CD4-positive, alpha-beta T cell (primary cell): Measurements from ENCODE around the gene POR. TPM values are rescaled to one million over a fixed set of nuclear protein-coding genes. Genes with fewer than 3 reads are reported as not detected.
"Not testable (repeated sequence)": the region's sequence is repeated elsewhere in the genome, so short reads cannot be mapped to it uniquely, and the experiment has no call there.

ENCODE experiments used
- ATAC-seq: fragments of 200-7000 bp; cut with Tn5 transposase; one replicate; pipeline ENCODE4 v1.10.0; 2022; ENCODE audit warnings: mild to moderate bottlenecking; ENCODE audit not compliant: poor library complexity
- CTCF ChIA-PET: fragments of 350-600 bp; sonication (Branson Sonifier 250); formaldehyde crosslinking; loops from one replicate; lab custom pipeline; 2021; ENCODE audit warnings: antibody characterized with exemption, inconsistent platforms; lab: Charles Lee
- POLR2A ChIA-PET: fragments of 350-600 bp; sonication (Branson Sonifier 250); formaldehyde crosslinking; loops from one replicate; lab custom pipeline; 2021; ENCODE audit warnings: antibody characterized with exemption, inconsistent platforms; lab: Charles Lee
- DNase-seq, 14 experiments: peaks; one replicate each; pipeline ENCODE4 v3.0.0-alpha.2; 2013 to 2020; ENCODE audit warnings: mixed read lengths in 2 of 14
- H3K27ac ChIP-seq, 2 donors: one replicate each; pipeline versions ENCODE4 v1.5.1 to v1.7.0; 2013; ENCODE audit warnings: low read length in 2 of 2, low read depth in 1 of 2, mild to moderate bottlenecking in 1 of 2
- H3K27me3 ChIP-seq, 2 experiments: 1 replicate in 1 of 2; 2 replicates in 1 of 2; pipeline versions ENCODE4 v1.6.1 to v1.7.0; 2013; ENCODE audit warnings: low read length in 2 of 2, control low read depth in 1 of 2, mild to moderate bottlenecking in 1 of 2, moderate library complexity in 1 of 2; ENCODE audit not compliant: insufficient read depth in 2 of 2, control insufficient read depth in 1 of 2
- H3K36me3 ChIP-seq: one replicate; pipeline ENCODE4 v1.6.1; 2013; ENCODE audit warnings: low read length, control low read depth; ENCODE audit not compliant: insufficient read depth
- H3K4me1 ChIP-seq: one replicate; pipeline ENCODE4 v1.6.1; 2013; ENCODE audit warnings: low read length, control low read depth; ENCODE audit not compliant: insufficient read depth
- H3K4me3 ChIP-seq: one replicate; pipeline ENCODE4 v1.5.1; 2013; ENCODE audit warnings: mild to moderate bottlenecking, low read length, moderate library complexity
- H3K9me3 ChIP-seq, 2 experiments: 1 replicate in 1 of 2; 2 replicates in 1 of 2; pipeline versions ENCODE4 v1.6.1 to v1.7.0; 2013; ENCODE audit warnings: low read length in 2 of 2, mild to moderate bottlenecking in 2 of 2, control low read depth in 1 of 2, moderate library complexity in 1 of 2; ENCODE audit not compliant: control insufficient read depth in 1 of 2, insufficient read depth in 1 of 2
- H3K27ac Mint-ChIP-seq: one replicate; pipeline ENCODE4 v1.8.0; 2020; ENCODE audit warnings: mixed read lengths
- H3K27me3 Mint-ChIP-seq: one replicate; pipeline ENCODE4 v1.8.0; 2021; ENCODE audit warnings: mixed read lengths
- H3K36me3 Mint-ChIP-seq: one replicate; pipeline ENCODE4 v1.8.0; 2021; ENCODE audit warnings: low read depth, mixed read lengths
- H3K4me1 Mint-ChIP-seq: one replicate; pipeline ENCODE4 v1.8.0; 2021; ENCODE audit warnings: low read depth, mixed read lengths
- H3K4me3 Mint-ChIP-seq: one replicate; pipeline ENCODE4 v1.8.0; 2020; ENCODE audit warnings: mild to moderate bottlenecking, mixed read lengths
- H3K9me3 Mint-ChIP-seq: one replicate; pipeline ENCODE4 v1.8.0; 2020; ENCODE audit warnings: mixed read lengths
- CTCF ChIP-seq: fragments of 200-600 bp; IDR thresholded peaks from one replicate; pipeline ENCODE4 v1.8.0; 2022; ENCODE audit warnings: antibody characterized with exemption, mild to moderate bottlenecking
- intact Hi-C, 2 experiments: fragments of 100-400 bp; cut with DNase I in 1 of 2; cut with micrococcal nuclease in 1 of 2; formaldehyde crosslinking; loops; one replicate each; pipeline versions ENCODE4 v1.15.1 to v1.9.0; 2023 to 2025; cut with DNase I, micrococcal nuclease
- total RNA-seq, 174 experiments: library from RNA in 2 of 174; stranded (reverse) in 2 of 174; gene quantifications; one replicate each; pipeline ENCODE4 v1.2.3 and lab custom pipeline; 2021 to 2026

Gene POR
- total RNA-seq, 2 experiments from 2014 or later, result 44.2 to 54.8 TPM

- Histone ChIP-seq H3K36me3 (no peaks in the 10 kb centered on the region), H3K9me3 (no peaks in the 10 kb centered on the region), H3K4me3 (no peak overlapping the region), H3K4me1 (peaks cover 10% of the 10 kb centered on the region), H3K27me3 (no peaks in the 10 kb centered on the region), H3K27ac (no peak overlapping the region)
- ATAC-seq, result no peak
- intact Hi-C loops, result loop anchor here in 1 of 2 experiments (10.0 kb wide), 1 partner anchor 485 kb away; no protein-coding TSS in a partner anchor
- Mint-ChIP-seq H3K9me3 (no peaks in the 10 kb centered on the region), H3K27ac (no peak overlapping the region), H3K4me3 (no peak overlapping the region), H3K4me1 (peaks cover 17% of the 10 kb centered on the region), H3K36me3 (peaks cover 4% of the 10 kb centered on the region), H3K27me3 (no peaks in the 10 kb centered on the region)
- no peak for TF ChIP-seq CTCF
- ChIA-PET CTCF (no interaction called here), POLR2A (no interaction called here)
- DNase-seq, result no peak
These were observed 5.3 kb upstream of the POR start for GRCh38 chr7:75909521-75910132.

DNA sequence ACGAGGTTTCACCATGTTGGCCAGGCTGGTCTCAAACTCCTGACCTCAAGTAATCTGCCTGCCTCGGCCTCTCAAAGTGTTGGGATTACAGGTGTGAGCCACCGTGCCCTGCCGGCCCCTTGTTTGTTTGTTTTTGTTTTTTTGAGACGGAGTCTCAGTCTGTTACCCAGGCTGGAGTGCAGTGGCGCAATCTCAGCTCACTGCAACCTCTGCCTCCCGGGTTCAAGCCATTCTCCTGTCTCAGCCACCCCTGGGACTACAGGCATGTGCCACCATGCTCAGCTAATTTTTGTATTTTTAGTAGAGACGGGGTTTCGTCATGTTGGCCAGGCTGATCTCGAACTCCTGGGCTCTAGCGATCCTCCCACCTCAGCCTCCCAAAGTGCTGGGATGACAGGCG, 3.8 kb upstream of the POR start:
- ATAC-seq, H3K27ac ChIP-seq, DNase-seq, H3K27me3 ChIP-seq, H3K4me3 ChIP-seq, H3K36me3 ChIP-seq, H3K4me3 Mint-ChIP-seq, POLR2A ChIA-PET, H3K27me3 Mint-ChIP-seq, H3K27ac Mint-ChIP-seq, H3K9me3 Mint-ChIP-seq, CTCF ChIA-PET, H3K9me3 ChIP-seq: not testable (repeated sequence)
- peaks cover 11% of the 10 kb centered on the region for H3K36me3 Mint-ChIP-seq
- peaks cover 25% of the 10 kb centered on the region for H3K4me1 Mint-ChIP-seq
- intact Hi-C loops, result loop anchor here in 1 of 2 experiments (10.0 kb wide), 1 partner anchor 484 kb away; no protein-coding TSS in a partner anchor
- H3K4me1 ChIP-seq, result peaks cover 21% of the 10 kb centered on the region

DNA sequence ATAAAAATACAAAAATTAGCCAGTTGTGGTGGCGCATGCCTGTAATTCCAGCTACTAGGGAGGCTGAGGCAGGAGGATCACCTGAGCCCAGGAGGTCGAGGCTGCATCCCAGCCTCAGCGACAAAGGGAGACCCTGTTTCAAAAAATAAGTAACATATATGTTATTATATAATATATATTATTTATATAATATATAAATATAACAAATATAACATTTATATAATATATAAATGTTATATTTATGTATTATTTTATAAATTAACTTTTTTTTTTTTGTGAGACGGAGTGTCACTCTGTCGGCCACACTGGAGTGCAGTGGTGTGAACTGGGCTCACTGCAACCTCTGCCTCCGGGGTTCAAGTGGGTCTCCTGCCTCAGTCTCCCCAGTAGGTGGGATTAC, 1.5 kb upstream of the POR start:
- Mint-ChIP-seq H3K4me1 (peaks cover 34% of the 10 kb centered on the region), H3K9me3 (no peaks in the 10 kb centered on the region), H3K27ac (peak overlapping the region; percentile 98), H3K36me3 (peaks cover 11% of the 10 kb centered on the region), H3K27me3 (no peaks in the 10 kb centered on the region), H3K4me3 (peak overlapping the region; percentile 95)
- intact Hi-C loops, result loop anchor here in 1 of 2 experiments (2.0 to 10.0 kb wide), 2 partner anchors 175 to 481 kb away; partner anchors contain the start of gene HIP1
- no peak for ATAC-seq
- Histone ChIP-seq H3K9me3 (no peaks in the 10 kb centered on the region), H3K4me1 (peaks cover 40% of the 10 kb centered on the region), H3K27ac (no peak overlapping the region), H3K27me3 (no peaks in the 10 kb centered on the region), H3K4me3 (peak overlapping the region; percentile 99), H3K36me3 (no peaks in the 10 kb centered on the region)
- ChIA-PET CTCF (no interaction called here), POLR2A (interaction anchor here (0.9 to 3.6 kb wide), 5 partner anchors 15 to 253 kb away, joined by 3 to 46 read pairs (median 5); partner anchors contain the start of genes MDH2, RHBDD2 and STYXL1)
- no peak for TF ChIP-seq CTCF
- DNase-seq, result no peak
